Activated CD4-positive, alpha-beta T cell treated with anti-CD3 and anti-CD28 coated beads, Interleukin-2, Interleukin-6, amounts not matched to agents 100 ng/mL and 50 ng/mL, durations not matched to agents 16 hours and 8 hours (primary cell): ENCODE results near the gene CBX4.
A peak's percentile ranks its signal among the peaks of the same experiment; 100 is the strongest.

Experiments used
- DNase-seq: peaks from one replicate; pipeline ENCODE4 v3.0.0-alpha.2; 2020

CBX4 gene

GRCh38 chr17:79798299-79799173 is 40.7 kb downstream of the CBX4 start:
- no peak for DNase-seq

GRCh38 chr17:79797492-79798298 is 41.5 kb downstream of the CBX4 start:
- no peak for DNase-seq

- DNase-seq, result peak; percentile 100
Observed at GRCh38 chr17:79796763-79797491, 42.3 kb downstream of the CBX4 start, which contains the start of gene CBX8. CBX8 (minus strand) TSS chr17:79797077; CDS start chr17:79796998, 79 bp downstream.

GRCh38 chr17:79796444-79796762 is 42.8 kb downstream of the CBX4 start:
- DNase-seq, result no peak

GRCh38 chr17:79795795-79796443 is 43.3 kb downstream of the CBX4 start:
- DNase-seq, result no peak

GRCh38 chr17:79794659-79795511 is 44.4 kb downstream of the CBX4 start:
- DNase-seq, result no peak

- no peak for DNase-seq
Observed at GRCh38 chr17:79793924-79794304, 45.3 kb downstream of the CBX4 start.

- no peak for DNase-seq
Observed at GRCh38 chr17:79792984-79793923, 46.0 kb downstream of the CBX4 start.

GRCh38 chr17:79792341-79792871 is 46.8 kb downstream of the CBX4 start:
- no peak for DNase-seq

GRCh38 chr17:79791735-79792161 is 47.5 kb downstream of the CBX4 start:
- no peak for DNase-seq

GRCh38 chr17:79790805-79791734 is 48.2 kb downstream of the CBX4 start:
- no peak for DNase-seq

GRCh38 chr17:79789943-79790804 is 49.1 kb downstream of the CBX4 start:
- DNase-seq, result peak; percentile 48

- no peak for DNase-seq
Observed at GRCh38 chr17:79788989-79789942, 50.0 kb downstream of the CBX4 start.

- DNase-seq, result no peak
Observed at GRCh38 chr17:79788455-79788854, 50.8 kb downstream of the CBX4 start.

GRCh38 chr17:79786930-79787643 is 52.2 kb downstream of the CBX4 start:
- DNase-seq, result no peak
